HEK293T (cell line): ENCODE results near the gene GBP6.

Source experiments
- ARNT ChIP-seq: fragments of 450-650 bp; IDR thresholded peaks from 2 replicates; pipeline ENCODE4 v1.6.1; 2017; ENCODE audit warnings: mild to moderate bottlenecking
- BHLHE40 ChIP-seq: fragments of 450-650 bp; IDR thresholded peaks from 2 replicates; pipeline ENCODE4 v1.6.1; 2016; ENCODE audit warnings: mild to moderate bottlenecking, moderate library complexity, borderline replicate concordance
- FOXA1 ChIP-seq: fragments of 450-650 bp; IDR thresholded peaks from 2 replicates; pipeline ENCODE4 v1.6.1; 2016; ENCODE audit warnings: mild to moderate bottlenecking
- FOXM1 ChIP-seq: fragments of 450-650 bp; IDR thresholded peaks from 2 replicates; pipeline ENCODE4 v1.6.1; 2017; ENCODE audit warnings: mild to moderate bottlenecking, borderline replicate concordance
- L3MBTL2 ChIP-seq: fragments of 450-650 bp; conservative IDR thresholded peaks from 2 replicates; pipeline ENCODE4 v1.6.1; 2016; ENCODE audit warnings: mild to moderate bottlenecking
- SP1 ChIP-seq: fragments of 450-650 bp; IDR thresholded peaks from 2 replicates; pipeline ENCODE4 v1.6.1; 2017
- TARDBP ChIP-seq: fragments of 450-650 bp; IDR thresholded peaks from 2 replicates; pipeline ENCODE4 v1.6.1; 2016
- ZNF384 ChIP-seq: fragments of 450-650 bp; IDR thresholded peaks from 2 replicates; pipeline ENCODE4 v1.6.1; 2016

- no peak for TF ChIP-seq SP1
- TF ChIP-seq BHLHE40: no peak
- no peak for TF ChIP-seq FOXM1
- TF ChIP-seq ZNF384: no peak
- no peak for TF ChIP-seq ARNT
- TF ChIP-seq L3MBTL2: no peak
- no peak for TF ChIP-seq TARDBP
- no peak for TF ChIP-seq FOXA1
These were observed 28.4 kb upstream of the GBP6 start for GRCh38 chr1:89335486-89335885.
